H1 (cell line): ENCODE measurements around the gene RNASE11. TPM values are rescaled to one million over a fixed set of nuclear protein-coding genes. Genes with fewer than 3 reads are reported as not detected.

Experiments used
- CTCF ChIA-PET: fragments of 300-600 bp; sonication (Branson Sonifier 250); formaldehyde crosslinking; loops from one replicate; lab custom pipeline; 2021; ENCODE audit not compliant: partially characterized antibody; lab: Charles Lee
- POLR2A ChIA-PET: fragments of 300-600 bp; sonication (Branson Sonifier 250); formaldehyde crosslinking; loops from one replicate; lab custom pipeline; 2021; ENCODE audit warnings: inconsistent platforms; ENCODE audit not compliant: partially characterized antibody; lab: Charles Lee
- DNase-seq, 2 experiments: peaks; one replicate each; pipeline versions ENCODE4 v3.0.0 to v3.0.0-alpha.2; 2010 to 2022; ENCODE audit warnings: low spot score in 2 of 2, low read depth in 1 of 2, mixed read lengths in 1 of 2
- FAIRE-seq: peaks from 2 replicates; lab custom pipeline; 2011; peaks lifted over from hg19 to GRCh38; lab: Jason Lieb, UNC
- H2AFZ ChIP-seq: 2 replicates; pipeline ENCODE4 v1.8.1; 2012; ENCODE audit warnings: low read length, inconsistent platforms
- H2AK5ac ChIP-seq: 2 replicates; pipeline ENCODE4 v1.6.1; 2013; ENCODE audit warnings: low read depth, low read length
- H2BK120ac ChIP-seq: replicated peaks from 2 replicates; pipeline ENCODE3; 2013; ENCODE audit warnings: low read depth, low read length, inconsistent platforms
- H2BK12ac ChIP-seq: 2 replicates; pipeline ENCODE4 v1.6.1; 2013; ENCODE audit warnings: low read depth, low read length
- H2BK15ac ChIP-seq: 2 replicates; pipeline ENCODE4 v1.6.1; 2013; ENCODE audit warnings: low read length
- H2BK20ac ChIP-seq: 2 replicates; pipeline ENCODE4 v1.6.1; 2013; ENCODE audit warnings: low read length
- H2BK5ac ChIP-seq: 2 replicates; pipeline ENCODE4 v1.6.1; 2013; ENCODE audit warnings: low read depth, low read length
- H3K14ac ChIP-seq: 2 replicates; pipeline ENCODE4 v1.6.1; 2013; ENCODE audit warnings: inconsistent platforms; ENCODE audit not compliant: insufficient read length
- H3K18ac ChIP-seq: 2 replicates; pipeline ENCODE4 v1.6.1; 2013; ENCODE audit warnings: low read length; ENCODE audit errors: extremely low read depth
- H3K23ac ChIP-seq: 2 replicates; pipeline ENCODE4 v1.6.1; 2013; ENCODE audit warnings: inconsistent platforms; ENCODE audit not compliant: insufficient read length
- H3K23me2 ChIP-seq: 2 replicates; pipeline ENCODE4 v1.6.1; 2013; ENCODE audit warnings: low read depth, low read length
- H3K27ac ChIP-seq: 2 replicates; pipeline ENCODE4 v1.6.1; 2011; ENCODE audit warnings: low read depth, low read length, inconsistent platforms
- H3K27me3 ChIP-seq, 4 experiments: replicated peaks in 1 of 4; 1 replicate in 1 of 4; 2 replicates in 3 of 4; pipeline versions ENCODE4 v1.6.1 to v1.8.1; 2011 to 2013; ENCODE audit warnings: low read length in 3 of 4, mild to moderate bottlenecking in 3 of 4, inconsistent platforms in 2 of 4, mixed read lengths in 2 of 4, moderate library complexity in 1 of 4; ENCODE audit not compliant: control insufficient read depth in 3 of 4, insufficient read depth in 3 of 4; ENCODE audit errors: extremely low read depth in 1 of 4
- H3K36me3 ChIP-seq, 4 experiments: 2 replicates each; pipeline versions ENCODE4 v1.6.1 to v1.8.1; 2011 to 2013; ENCODE audit warnings: mild to moderate bottlenecking in 4 of 4, low read length in 3 of 4, moderate library complexity in 2 of 4, control low read depth in 1 of 4, inconsistent platforms in 1 of 4; ENCODE audit not compliant: insufficient read depth in 4 of 4, control insufficient read depth in 2 of 4
- H3K4ac ChIP-seq: replicated peaks from 2 replicates; pipeline ENCODE3; 2013; ENCODE audit warnings: low read length, low read depth, mixed read lengths, inconsistent platforms; ENCODE audit not compliant: insufficient read length
- H3K4me1 ChIP-seq, 4 experiments: replicated peaks in 1 of 4; 1 replicate in 1 of 4; 2 replicates in 3 of 4; pipeline versions ENCODE4 v1.6.1 to v1.8.1; 2011 to 2013; ENCODE audit warnings: low read length in 3 of 4, inconsistent platforms in 2 of 4, mixed read lengths in 1 of 4; ENCODE audit not compliant: insufficient read depth in 4 of 4, control insufficient read depth in 3 of 4
- H3K4me2 ChIP-seq, 2 experiments: 2 replicates each; pipeline versions ENCODE4 v1.6.1 to v1.8.1; 2011 to 2013; ENCODE audit warnings: low read depth in 2 of 2, low read length in 2 of 2, control low read depth in 1 of 2, inconsistent platforms in 1 of 2, mild to moderate bottlenecking in 1 of 2; ENCODE audit not compliant: insufficient read depth in 1 of 2
- H3K4me3 ChIP-seq, 4 experiments: fragments of 200-600, 300-600 bp in 1 of 4; sonication (generic), shearing (Covaris generic), sonication (Bioruptor Twin) in 1 of 4; 2 replicates each; pipeline versions ENCODE4 v1.5.1 to v1.8.1; 2011 to 2016; ENCODE audit warnings: low read length in 4 of 4, low read depth in 3 of 4, control low read depth in 2 of 4, inconsistent platforms in 2 of 4, mild to moderate bottlenecking in 2 of 4, mixed read lengths in 1 of 4, moderate library complexity in 1 of 4; ENCODE audit not compliant: insufficient read depth in 2 of 4; ENCODE audit errors: extremely low read depth in 1 of 4
- H3K56ac ChIP-seq: replicated peaks from 2 replicates; pipeline ENCODE3; 2013; ENCODE audit warnings: low read depth, mild to moderate bottlenecking, mixed read lengths, low read length, inconsistent platforms; ENCODE audit not compliant: insufficient read length
- H3K79me1 ChIP-seq: 2 replicates; pipeline ENCODE4 v1.6.1; 2013; ENCODE audit warnings: low read depth, low read length, control low read depth
- H3K79me2 ChIP-seq, 2 experiments: 2 replicates each; pipeline versions ENCODE4 v1.6.1 to v1.8.1; 2012 to 2013; ENCODE audit warnings: low read length in 2 of 2, mild to moderate bottlenecking in 2 of 2, inconsistent platforms in 1 of 2; ENCODE audit not compliant: insufficient read depth in 2 of 2, control insufficient read depth in 1 of 2
- H3K9ac ChIP-seq, 4 experiments: replicated peaks in 1 of 4; 1 replicate in 1 of 4; 2 replicates in 3 of 4; pipeline versions ENCODE4 v1.6.1 to v1.8.1; 2011 to 2013; ENCODE audit warnings: low read depth in 3 of 4, low read length in 3 of 4, control low read depth in 2 of 4, mild to moderate bottlenecking in 2 of 4, moderate library complexity in 2 of 4, inconsistent platforms in 1 of 4; ENCODE audit errors: extremely low read depth in 1 of 4
- H3K9me3 ChIP-seq, 2 experiments: 2 replicates each; pipeline versions ENCODE4 v1.6.1 to v1.8.1; 2012 to 2013; ENCODE audit warnings: mild to moderate bottlenecking in 2 of 2, moderate library complexity in 2 of 2, control low read depth in 1 of 2, inconsistent platforms in 1 of 2, low read depth in 1 of 2, low read length in 1 of 2, mixed read lengths in 1 of 2; ENCODE audit not compliant: insufficient read depth in 2 of 2
- H4K20me1 ChIP-seq, 2 experiments: replicated peaks in 1 of 2; 2 replicates each; pipeline versions ENCODE3 to v1.8.1; 2011 to 2013; ENCODE audit warnings: inconsistent platforms in 2 of 2, low read length in 2 of 2, mild to moderate bottlenecking in 1 of 2; ENCODE audit not compliant: insufficient read depth in 2 of 2, control insufficient read depth in 1 of 2
- H4K5ac ChIP-seq: 2 replicates; pipeline ENCODE4 v1.6.1; 2013; ENCODE audit warnings: low read length, low read depth, mixed read lengths, inconsistent platforms; ENCODE audit not compliant: insufficient read length
- H4K8ac ChIP-seq: 2 replicates; pipeline ENCODE4 v1.8.0; 2013; ENCODE audit warnings: mild to moderate bottlenecking, moderate library complexity, low read length, inconsistent platforms; ENCODE audit not compliant: insufficient read depth; ENCODE audit errors: extremely low read depth
- H4K91ac ChIP-seq: replicated peaks from 2 replicates; pipeline ENCODE3; 2013; ENCODE audit warnings: low read length, mixed read lengths, inconsistent platforms; ENCODE audit not compliant: insufficient read length
- TCF12 ChIP-seq: IDR thresholded peaks from 2 replicates; pipeline ENCODE4 v1.6.1; 2011; ENCODE audit warnings: low read depth, mild to moderate bottlenecking, low read length
- WGBS, 2 experiments: shearing (Covaris generic) in 1 of 2; methylation state at CpG; one replicate each; pipeline versions ENCODE4 v1.1.6 to v1.1.7; 2013 to 2015; ENCODE audit warnings: low lambda C conversion rate in 2 of 2, mixed read lengths in 2 of 2, inconsistent platforms in 1 of 2, low coverage in 1 of 2, missing lambda C conversion rate in 1 of 2; ENCODE audit not compliant: insufficient replicate concordance in 2 of 2, insufficient coverage in 1 of 2, insufficient read length in 1 of 2; ENCODE audit errors: extremely low coverage in 1 of 2, missing lambda C conversion rate in 1 of 2; 5-methylcytosine and 5-hydroxymethylcytosine counted together
- polyA plus RNA-seq, 7 experiments: library from polyadenylated mRNA; depleted of rRNA in 3 of 7; stranded (reverse) in 5 of 7; unstranded in 2 of 7; fragments of >200 nt in 5 of 7; fragments of 200-250 nt in 2 of 7; gene quantifications; 1 replicate in 5 of 7; 2 replicates in 1 of 7; 4 replicates in 1 of 7; pipeline versions ENCODE4 v1.2.1 to v1.2.3, GENCODE V29; 2011 to 2013; ENCODE audit warnings: missing spikeins in 2 of 7, mixed read lengths in 2 of 7
- total RNA-seq: library from RNA; stranded (reverse); fragmentation: NEBNext Ultra II Directional; extraction: Animal tissue kit (Norgen Biotek cat#: 25700); gene quantifications from 2 replicates; pipeline ENCODE4 v1.2.1, GENCODE V29; 2021

RNASE11 gene
- total and polyA plus RNA-seq, 2 of the 8 experiments (the other 6 are each of a cell fraction or from before 2014, with no cell fraction given), result not detected

- Histone ChIP-seq H2BK120ac (no peak overlapping the region), H3K9ac (no peak overlapping the region), H2BK15ac (no peak overlapping the region), H4K8ac (no peak overlapping the region), H2AK5ac (no peak overlapping the region), H3K4me2 (peak overlapping the region; percentile 63 to 95), H3K9me3 (no peaks in the 10 kb centered on the region), H3K4me3 (peak overlapping the region in 2 of 4 experiments; percentile 24 to 75; a peak in 4 of 8 replicates), H3K36me3 (no peaks in the 10 kb centered on the region), H3K56ac (no peak overlapping the region), H3K79me1 (no peaks in the 10 kb centered on the region), H3K23me2 (peaks cover 37% of the 10 kb centered on the region), H3K79me2 (no peaks in the 10 kb centered on the region), H3K27ac (no peak overlapping the region), H2BK5ac (no peak overlapping the region), H3K4me1 (peaks cover 0 to 10% (median 1%) of the 10 kb centered on the region in 4 experiments; a peak in 2 of 7 replicates), H2BK20ac (no peak overlapping the region), H3K4ac (no peak overlapping the region), H4K20me1 (no peaks in the 10 kb centered on the region), H3K18ac (no peak overlapping the region), H3K27me3 (peaks cover 0 to 27% (median 17%) of the 10 kb centered on the region in 4 experiments; a peak in 6 of 7 replicates), H2BK12ac (no peak overlapping the region), H4K5ac (no peak overlapping the region), H4K91ac (no peak overlapping the region), H3K23ac (no peak overlapping the region), H2AFZ (no peak overlapping the region; the same call in 1 of the 2 replicates), H3K14ac (no peak overlapping the region)
- ChIA-PET CTCF (no interaction called here), POLR2A (interaction anchor here (1.4 kb wide), 1 partner anchor 158 kb away, joined by 4 read pairs; the partner anchor contains the start of gene PNP)
- DNase-seq (no peak), FAIRE-seq (no peak)
- TF ChIP-seq TCF12, result no peak
- 57% methylated on average over 5 of the region's 5 CpGs; no CpG with 5 or more reads in 1 of the 2 experiments for WGBS, 2 experiments
Measured at GRCh38 chr14:20627346-20628027, 39.7 kb upstream of the RNASE11 start.
